Measurements from ENCODE around the gene RNF144B.

The RNF144B gene

GRCh38 chr6:18387061-18387721, at the start of gene RNF144B:
Gene RNF144B (plus strand): TSS chr6:18387350. CDS start chr6:18399535, 12,185 bp downstream.
- Mint-ChIP-seq H3K27ac (no peak within 1 kb of the TSS), H3K4me3 (peak within 1 kb of the TSS; percentile 91), H3K27me3 (ENCODE audit: low read depth, poor library complexity) (peaks cover 53% of the 10 kb centered on the region), H3K4me1 (peaks cover 21% of the 10 kb centered on the region), H3K9me3 (peaks cover 3% of the 10 kb centered on the region), H3K36me3 (ENCODE audit: low read depth) (no peaks in the 10 kb centered on the region)
- no peak for TF ChIP-seq CTCF (IDR thresholded peaks at IDR 0.05)
- DNase-seq: peak; percentile 72

GRCh38 chr6:18339599-18339998, 47.6 kb upstream of the RNF144B start:
- DNase-seq: no peak
- TF ChIP-seq CTCF (IDR thresholded peaks at IDR 0.05): no peak
- Mint-ChIP-seq H3K4me1 (no peaks in the 10 kb centered on the region), H3K36me3 (ENCODE audit: low read depth) (no peaks in the 10 kb centered on the region), H3K4me3 (no peak overlapping the region), H3K27me3 (ENCODE audit: low read depth, poor library complexity) (peaks cover 2% of the 10 kb centered on the region), H3K9me3 (no peaks in the 10 kb centered on the region), H3K27ac (no peak overlapping the region)

- Mint-ChIP-seq H3K27me3 (ENCODE audit: low read depth, poor library complexity) (peaks cover 2% of the 10 kb centered on the region), H3K9me3 (no peaks in the 10 kb centered on the region), H3K36me3 (ENCODE audit: low read depth) (no peaks in the 10 kb centered on the region), H3K4me3 (no peak overlapping the region), H3K27ac (no peak overlapping the region), H3K4me1 (no peaks in the 10 kb centered on the region)
- DNase-seq: no peak
- TF ChIP-seq CTCF (IDR thresholded peaks at IDR 0.05): no peak
These were observed 46.2 kb upstream of the RNF144B start for GRCh38 chr6:18340781-18341551.

- peaks cover 2% of the 10 kb centered on the region for H3K27me3 Mint-ChIP-seq (ENCODE audit: low read depth, poor library complexity)
- no peak for DNase-seq
- no peaks in the 10 kb centered on the region for H3K4me1 Mint-ChIP-seq
- no peak overlapping the region for H3K27ac Mint-ChIP-seq
- no peak overlapping the region for H3K4me3 Mint-ChIP-seq
- TF ChIP-seq CTCF (IDR thresholded peaks at IDR 0.05): no peak
- H3K36me3 Mint-ChIP-seq (ENCODE audit: low read depth): no peaks in the 10 kb centered on the region
- H3K9me3 Mint-ChIP-seq: no peaks in the 10 kb centered on the region
These were observed 44.9 kb upstream of the RNF144B start for GRCh38 chr6:18342223-18342622.

GRCh38 chr6:18343741-18344140, 43.4 kb upstream of the RNF144B start:
- H3K36me3 Mint-ChIP-seq (ENCODE audit: low read depth): no peaks in the 10 kb centered on the region
- no peaks in the 10 kb centered on the region for H3K9me3 Mint-ChIP-seq
- no peak overlapping the region for H3K27ac Mint-ChIP-seq
- H3K27me3 Mint-ChIP-seq (ENCODE audit: low read depth, poor library complexity): peaks cover 6% of the 10 kb centered on the region
- DNase-seq: no peak
- no peaks in the 10 kb centered on the region for H3K4me1 Mint-ChIP-seq
- TF ChIP-seq CTCF (IDR thresholded peaks at IDR 0.05): no peak
- H3K4me3 Mint-ChIP-seq: no peak overlapping the region
